GM18511 (cell line): ENCODE results near the gene KCNJ12.
"Not testable (repeated sequence)": the region's sequence is repeated elsewhere in the genome, so short reads cannot be mapped to it uniquely, and the experiment has no call there.

Source experiments
- ATAC-seq: cut with Tn5 transposase; IDR thresholded peaks from one replicate; pipeline ENCODE4 v1.9.1; 2021; ENCODE audit warnings: mild to moderate bottlenecking, moderate library complexity; ENCODE audit not compliant: unreplicated experiment

Gene KCNJ12

DNA sequence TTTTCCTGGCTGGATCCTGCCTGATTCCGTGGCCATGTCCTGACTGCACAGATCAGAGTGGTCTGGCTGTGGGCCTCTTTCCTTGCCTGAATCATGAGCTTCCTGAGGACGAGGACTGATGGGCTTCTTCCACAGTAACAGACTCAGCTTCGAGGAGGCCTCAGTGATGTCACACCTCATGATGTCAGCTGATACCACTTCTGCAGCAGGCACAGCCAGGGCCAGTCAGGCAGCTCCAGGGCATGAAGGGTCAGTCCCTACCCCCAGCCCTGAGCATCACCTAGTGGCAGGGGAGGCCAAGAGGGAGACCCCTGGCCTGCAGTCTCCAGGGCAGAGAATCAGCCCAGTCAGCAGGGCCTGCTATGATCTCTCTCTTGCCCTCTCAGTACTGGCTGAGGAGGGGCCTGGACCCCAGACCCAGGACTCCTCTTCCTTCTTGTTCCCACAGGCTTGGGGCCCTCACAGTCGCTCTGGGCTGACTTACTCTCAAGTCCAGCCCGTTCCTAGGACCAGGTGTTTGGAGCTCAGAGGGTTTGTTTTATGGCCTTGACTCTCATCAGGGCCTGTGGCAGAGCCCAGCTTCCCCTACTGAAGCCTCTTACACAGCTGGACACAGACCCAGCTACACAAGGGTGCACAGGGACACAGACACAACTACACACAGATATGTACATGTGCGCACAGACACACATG lies 26.7 kb upstream of the KCNJ12 start:
- not testable (repeated sequence) for ATAC-seq

DNA sequence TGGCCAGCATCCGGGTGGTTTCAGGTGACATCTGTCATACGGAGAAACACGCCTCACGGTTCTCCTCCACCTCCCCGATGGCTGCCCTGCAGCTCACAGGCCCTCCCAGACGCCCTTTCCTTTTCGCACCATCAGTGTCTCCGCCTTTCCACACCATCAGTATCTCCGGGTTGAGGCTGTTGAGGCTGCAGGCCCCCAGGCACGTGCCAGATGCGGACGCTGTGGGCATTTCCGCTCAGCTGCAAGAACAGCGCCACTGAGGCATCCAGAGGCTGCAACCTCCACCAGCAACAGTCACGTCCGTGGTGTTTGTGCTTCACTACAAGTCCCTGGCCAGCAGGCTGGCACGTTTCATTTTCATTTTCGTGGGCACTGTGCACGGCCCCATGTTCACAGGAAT lies 25.7 kb upstream of the KCNJ12 start:
- not testable (repeated sequence) for ATAC-seq

DNA sequence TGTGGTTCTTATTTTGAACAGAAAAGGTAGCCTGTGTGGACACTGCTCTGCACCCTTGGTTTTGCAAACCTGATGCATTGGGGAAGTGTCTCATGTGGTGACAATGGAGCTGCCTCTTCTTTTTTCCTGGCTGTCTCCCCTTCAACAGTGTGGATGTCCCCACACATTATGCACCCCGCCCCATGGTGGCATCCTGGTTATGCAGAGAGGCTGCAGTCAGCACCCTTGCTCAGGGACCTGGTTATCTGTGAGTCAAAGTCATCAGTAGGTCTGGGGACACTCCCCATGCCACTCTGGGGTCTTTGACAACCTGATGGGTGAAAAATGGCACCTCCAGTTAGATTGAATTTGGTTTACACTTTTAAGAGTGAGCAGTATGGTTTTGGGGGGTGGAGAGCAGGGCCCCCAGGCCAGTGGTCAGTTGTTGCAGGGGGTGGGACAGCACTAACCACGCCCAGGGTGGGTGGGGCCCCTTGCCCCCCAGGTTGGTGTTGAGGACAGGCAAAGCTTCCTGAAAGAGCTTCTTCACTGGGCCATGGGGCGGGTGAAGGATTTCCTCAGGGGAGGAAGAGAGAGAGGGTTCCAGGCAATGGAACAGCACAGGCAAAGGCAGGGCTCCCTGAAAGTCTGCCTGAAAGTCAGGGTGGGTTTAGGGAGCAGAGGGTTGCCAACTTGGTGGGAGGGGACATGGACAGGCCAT lies 24.6 kb upstream of the KCNJ12 start:
- no peak for ATAC-seq

DNA sequence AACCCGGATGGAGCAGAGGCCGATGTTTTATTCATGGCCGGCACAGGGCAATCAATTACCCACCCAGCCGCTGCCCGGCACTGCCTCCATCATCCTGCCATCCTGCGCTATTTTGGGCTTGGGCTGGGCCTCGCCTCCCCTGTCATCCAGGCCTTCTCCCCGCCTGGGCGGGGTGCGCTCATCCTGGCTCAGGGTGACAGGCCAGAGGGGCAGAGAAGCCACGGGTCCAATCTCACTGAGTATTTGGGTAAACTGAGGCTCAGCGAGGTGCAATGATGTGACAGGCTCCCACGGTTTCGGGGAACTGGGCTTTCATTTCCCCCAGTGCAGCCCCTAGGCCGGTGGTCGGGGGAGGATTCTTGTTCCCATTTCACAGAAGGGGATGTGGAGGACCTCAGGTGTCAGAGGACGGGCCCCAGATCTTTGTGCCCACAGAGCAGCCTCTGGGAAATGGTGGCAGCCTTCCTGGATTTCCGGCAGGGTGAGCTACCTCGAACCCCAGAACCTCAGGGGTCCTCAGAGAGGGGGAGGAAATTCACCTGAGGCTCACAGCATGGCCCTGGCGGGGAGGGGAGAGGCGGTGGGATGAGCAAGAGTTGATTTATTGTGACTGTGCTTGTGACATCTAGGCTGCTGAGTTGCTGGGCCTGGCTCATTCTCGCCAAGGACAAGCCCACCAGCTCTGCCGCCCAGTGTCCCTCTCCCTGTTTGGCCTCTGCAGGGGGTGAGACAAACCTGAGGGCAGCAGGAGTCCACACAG lies 23.8 kb upstream of the KCNJ12 start:
- no peak for ATAC-seq

DNA sequence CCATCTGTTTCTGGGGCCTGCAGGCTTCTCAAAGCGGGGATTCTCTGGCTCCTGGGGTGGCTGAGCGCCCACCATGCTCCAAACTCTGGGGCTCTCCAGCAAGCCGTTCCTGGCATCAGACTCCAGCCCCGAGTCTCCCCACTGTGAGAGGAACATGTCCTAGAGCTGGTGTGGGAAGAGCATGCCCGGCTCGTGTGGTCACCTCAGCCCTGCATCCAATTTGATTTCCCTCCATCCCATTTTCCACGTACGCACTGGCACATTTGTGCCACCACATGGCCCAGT lies 23.2 kb upstream of the KCNJ12 start:
- no peak for ATAC-seq

DNA sequence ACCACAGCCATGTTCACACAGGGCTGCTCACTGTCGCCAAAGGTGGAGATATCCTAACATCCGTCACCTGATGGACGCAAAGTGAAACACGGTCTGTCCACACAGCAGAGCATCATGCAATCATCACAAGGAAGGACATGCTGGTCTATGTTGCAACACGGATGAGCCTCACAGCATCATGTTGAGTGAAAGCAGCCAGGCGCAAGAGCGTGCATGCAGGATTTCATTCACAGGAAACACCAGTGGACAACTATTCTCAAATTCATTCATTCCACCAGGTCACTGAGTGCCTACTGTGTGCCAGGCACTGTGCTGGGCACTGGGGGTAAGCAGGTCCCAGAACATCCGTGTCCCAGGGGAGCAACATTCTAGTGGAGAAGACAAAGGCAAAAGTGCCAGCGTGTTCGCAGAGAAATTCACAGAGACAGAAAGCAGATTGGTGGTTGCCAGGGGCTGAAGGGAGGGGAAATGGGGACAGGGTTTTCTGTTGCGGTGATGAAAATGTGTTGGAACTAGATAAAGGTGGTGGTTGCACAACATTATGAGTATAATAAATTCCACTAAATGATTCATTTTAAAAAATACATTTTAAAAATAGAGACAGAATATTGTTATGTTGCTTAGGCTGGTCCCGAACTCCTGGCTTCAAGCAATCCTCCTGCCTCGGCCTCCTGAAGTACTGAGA lies 22.7 kb upstream of the KCNJ12 start:
- ATAC-seq: no peak

DNA sequence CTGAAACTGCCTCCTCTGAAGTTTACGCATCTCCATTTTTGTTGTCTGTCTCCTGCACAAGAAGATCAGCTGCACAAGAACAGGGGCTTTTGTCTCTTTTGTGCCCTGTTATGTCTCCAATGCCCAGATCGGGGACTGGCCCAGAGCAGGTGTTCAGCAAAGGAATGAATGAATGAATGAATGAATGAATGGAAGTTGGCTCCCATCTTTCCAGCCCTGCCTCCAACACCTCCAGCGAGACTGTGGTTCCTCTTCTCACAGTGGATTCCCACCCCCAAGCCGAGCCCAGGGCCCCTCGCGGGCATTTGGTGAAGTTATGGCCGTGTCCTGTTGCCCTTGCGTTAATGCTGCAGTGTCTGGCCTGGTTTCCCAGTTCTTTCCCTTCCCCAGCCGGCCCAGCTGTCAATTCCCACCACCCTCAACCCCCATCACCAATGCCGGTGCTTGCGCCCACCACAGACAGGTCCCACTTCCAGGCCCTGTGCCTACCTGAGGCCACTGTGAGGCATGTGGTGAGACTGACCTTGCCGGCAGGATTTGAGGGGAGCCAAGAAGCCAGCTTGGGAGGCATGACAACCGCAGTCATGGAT lies 21.3 kb upstream of the KCNJ12 start:
- ATAC-seq: no peak

DNA sequence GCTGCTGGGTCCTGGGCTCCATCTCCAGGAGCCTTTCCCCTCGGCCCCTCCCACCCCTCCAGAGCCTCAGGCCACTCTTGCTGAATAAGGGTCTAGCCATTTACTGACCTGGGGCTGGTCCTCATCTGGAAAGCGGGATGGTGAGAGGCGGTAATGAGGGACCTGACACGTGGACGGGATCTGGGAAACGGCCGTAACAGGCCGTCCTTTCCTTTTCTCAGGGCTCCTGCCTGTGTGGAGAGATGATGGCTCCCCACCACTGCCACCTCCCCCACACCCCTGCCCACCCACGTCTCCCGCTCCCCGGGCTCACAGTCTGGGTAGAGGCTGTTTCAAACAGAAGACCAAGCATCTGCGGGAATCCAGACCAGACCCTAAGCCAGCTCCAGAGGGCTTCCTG lies 20.6 kb upstream of the KCNJ12 start:
- ATAC-seq: no peak

DNA sequence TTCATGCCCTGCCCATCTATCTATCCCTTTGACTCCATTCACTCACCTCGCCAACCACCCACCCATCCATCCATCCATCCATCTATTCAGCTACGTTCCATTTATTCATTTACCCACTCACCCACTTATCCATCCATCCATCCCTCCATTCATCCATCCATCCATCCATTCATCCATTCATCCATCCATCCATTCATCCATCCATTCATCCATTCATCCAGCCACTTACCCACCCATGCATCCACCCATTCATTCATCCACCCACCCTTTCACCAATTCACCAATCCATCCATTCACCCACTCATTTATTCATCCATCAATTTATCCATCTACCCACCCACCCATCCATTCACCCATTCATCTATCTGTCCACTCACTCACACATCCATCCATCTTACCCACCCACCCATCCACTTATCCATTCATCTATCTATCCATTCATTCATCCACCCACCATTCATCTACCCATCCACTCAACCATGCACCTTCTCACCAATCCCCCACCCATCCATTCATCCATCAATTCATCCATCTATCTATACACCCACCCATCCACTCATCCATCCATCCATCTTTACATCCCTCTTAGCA lies 19.5 kb upstream of the KCNJ12 start:
- ATAC-seq: no peak

DNA sequence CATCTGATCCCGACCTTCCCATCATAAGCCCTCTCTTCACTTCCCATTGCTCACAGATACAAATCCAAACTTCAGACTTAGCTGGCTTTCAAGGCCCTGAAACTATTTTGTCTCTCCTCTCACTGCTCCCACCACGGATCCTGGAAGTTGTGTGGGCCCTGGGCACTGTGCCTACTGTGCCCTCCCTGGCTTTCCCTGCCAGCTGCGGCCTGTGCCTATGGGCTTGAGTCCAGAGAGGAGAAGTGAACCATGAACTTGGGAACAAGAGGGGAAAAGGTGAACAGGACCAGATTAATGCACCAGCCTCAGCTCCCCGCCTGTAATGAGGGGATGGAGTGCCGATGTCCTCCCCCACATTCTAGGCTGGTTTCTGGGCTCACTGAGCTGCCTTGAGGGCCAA lies 18.9 kb upstream of the KCNJ12 start:
- ATAC-seq: no peak

DNA sequence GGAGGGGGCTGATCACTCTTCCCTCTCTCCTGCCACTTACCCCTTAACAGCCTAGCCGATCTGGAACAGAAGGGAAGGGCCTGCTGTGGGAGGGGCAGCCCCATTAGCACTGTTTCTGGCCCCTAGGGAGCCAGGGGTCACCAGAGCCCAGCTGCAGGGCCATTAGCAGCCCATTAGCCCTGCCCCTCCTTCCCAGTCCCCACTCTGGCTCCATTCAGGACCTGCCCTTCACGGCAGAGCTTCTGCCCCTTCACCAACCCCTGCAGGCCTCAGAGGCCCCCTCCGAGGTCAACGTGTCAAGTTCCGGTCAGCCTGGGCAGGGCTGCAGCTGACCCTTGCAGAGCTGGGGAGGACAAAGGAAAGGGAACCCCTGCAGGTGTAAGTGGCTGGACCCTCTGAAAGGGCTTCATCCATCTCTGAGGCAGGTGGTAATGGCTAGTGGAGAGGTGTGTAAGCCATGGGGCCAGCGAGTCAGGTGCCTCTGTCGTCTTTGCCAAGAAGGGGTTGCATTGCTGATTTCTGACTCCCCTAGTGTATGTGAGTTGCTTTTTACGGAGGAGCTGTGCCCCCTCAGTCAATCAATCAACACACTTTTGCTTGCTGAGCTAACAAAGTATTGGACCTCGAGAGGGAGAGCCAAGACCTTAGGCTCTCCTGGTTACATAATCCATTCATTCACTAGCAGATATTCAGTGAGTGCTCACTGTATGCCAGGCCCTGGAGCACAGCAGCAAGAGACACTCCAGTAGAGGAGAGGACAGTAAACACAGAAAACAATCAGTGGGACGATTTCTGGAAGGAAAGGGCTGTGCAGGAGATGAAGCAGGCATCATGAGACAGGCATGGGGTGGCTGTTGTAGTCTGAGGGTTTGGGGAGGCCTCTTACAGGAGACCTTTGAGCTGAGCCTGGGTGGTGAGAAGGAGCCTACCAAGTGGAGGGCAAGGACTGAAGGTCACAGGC lies 18.2 kb upstream of the KCNJ12 start:
- no peak for ATAC-seq

DNA sequence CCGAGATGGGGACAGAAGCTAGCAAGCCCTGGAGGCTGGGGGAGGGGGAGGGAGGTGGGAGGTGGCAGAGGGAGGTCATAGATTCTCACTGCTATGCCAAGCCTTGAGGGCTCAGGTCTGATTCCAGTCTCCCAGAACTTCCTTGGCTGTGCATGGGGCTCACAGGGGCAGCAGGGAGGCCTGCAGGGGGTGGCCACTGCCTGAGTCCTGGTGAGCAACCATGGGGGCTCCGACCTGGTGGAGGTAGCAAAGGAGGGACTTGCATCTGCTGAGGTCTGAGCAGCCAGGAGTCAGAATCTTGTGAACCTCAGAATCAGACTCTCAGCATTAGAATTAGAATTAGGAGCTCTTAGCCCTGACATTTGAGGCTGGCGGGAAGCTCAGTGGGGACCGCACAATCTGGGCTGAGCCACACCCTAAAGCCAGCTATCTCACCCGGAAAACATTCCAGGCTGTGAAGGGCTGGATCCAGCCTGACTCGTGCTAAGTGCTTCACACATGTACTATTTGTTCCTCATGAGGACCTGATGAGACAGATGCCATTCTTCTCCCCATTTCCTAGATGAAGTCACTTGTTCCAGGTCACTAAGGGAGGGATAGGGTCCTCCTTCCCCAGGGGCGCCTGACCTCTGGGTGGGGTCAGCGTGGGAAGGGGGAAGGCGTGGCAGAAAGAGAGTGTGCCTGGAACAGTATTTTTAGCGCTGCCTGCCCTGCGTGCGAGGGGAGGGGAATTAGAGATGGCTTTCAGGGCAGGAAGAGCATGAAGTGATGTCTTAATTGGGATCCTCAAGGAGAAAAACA lies 17.3 kb upstream of the KCNJ12 start:
- no peak for ATAC-seq

DNA sequence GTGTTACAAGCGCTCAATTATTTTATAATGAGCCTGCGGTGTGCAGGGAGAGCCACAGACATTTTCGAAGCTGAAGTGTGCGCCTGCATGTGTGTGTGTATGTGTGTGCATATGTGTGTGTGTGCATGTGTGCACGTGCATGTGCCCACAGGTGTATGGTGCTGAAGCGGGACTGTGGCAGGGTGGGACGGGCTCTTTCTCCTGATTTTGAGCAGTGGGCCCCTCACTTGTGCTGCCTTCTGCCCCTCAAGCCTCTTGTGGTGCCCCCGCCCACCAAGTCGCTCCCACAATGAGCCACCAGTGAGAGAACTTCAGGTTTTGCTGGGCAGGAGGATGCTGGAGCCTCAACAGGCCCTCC lies 16.7 kb upstream of the KCNJ12 start:
- ATAC-seq: no peak

DNA sequence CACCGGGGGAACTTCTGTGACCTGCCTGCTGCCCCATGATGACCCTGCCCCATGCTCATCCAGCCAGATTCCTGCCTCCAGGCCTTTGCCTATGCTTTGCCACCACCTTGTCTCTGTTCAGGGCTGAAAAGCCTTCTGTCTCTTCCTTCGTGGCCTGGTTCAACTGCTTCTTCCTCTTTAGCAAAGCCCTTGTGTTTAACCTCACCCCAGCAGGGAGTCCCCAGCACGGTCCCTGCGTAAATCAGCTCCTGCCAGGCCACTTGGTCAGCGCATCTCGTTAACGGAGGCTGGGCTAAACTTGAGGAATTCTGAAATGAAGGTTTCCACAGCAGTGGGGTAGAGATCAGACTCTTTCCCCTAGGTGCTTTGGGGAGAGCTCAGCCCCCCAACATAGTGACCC lies 16.1 kb upstream of the KCNJ12 start:
- ATAC-seq: no peak

DNA sequence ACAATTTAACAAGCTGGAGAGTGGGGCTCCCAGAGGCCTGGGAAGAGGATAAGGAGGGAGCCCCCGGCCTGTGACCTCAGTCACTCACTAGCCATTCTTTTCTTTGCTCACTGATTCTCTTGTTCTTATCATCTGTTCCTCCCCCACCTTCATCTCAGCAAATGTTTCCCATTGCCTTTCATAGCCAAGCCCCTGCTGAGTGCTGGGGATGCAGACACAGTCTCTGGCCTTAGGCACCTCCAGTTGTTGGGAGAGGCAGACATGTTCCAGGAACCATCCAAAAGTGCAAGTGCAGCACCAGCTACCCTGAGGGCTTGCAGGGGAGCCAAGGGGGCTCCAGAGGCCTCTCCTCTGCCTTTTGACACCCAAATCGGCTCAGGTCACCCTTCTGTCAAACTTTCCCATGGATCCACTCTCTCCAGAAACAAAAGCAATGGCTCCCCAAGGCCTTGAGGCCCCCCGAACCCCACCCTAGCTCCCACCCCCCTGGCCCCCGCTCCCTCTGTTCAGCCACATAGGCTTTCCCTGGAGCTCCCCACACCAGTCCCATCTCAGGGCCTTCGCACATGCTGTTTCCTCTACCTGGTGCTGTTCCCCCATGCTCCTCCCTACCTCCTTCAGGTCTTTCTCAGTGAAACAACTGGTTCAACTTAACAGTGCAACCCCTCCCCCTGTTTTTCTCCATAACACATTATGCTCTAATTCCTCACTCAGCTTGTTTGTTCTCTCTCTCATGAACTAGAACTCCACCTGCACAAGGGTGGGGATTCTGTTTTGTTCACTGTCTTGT lies 14.9 kb upstream of the KCNJ12 start:
- no peak for ATAC-seq

DNA sequence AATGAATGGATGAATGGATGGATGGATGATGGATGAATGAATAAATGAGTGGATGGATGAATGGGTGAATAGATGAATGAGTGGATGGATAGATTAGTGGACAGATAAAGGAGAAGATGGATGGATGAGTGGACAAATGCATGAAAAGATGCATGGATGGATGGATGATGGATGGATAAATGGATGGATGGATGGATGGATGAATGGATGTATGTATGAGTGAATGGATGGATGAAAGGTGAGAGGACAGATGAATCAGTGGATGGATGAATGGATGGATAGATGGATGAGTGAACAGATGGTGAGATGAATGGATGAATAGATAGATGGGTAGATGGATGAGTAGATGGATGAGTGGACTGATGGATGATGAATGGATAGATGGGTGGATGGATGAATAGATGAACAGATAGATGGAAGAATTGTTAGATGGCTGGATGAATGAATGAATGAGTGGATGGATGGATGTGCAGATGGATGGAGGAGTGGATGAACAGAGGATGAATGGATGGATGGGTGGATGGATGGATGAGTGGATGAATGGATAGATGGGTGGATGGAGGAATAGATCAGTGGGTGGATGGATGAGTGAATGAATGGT lies 13.7 kb upstream of the KCNJ12 start:
- ATAC-seq: no peak

DNA sequence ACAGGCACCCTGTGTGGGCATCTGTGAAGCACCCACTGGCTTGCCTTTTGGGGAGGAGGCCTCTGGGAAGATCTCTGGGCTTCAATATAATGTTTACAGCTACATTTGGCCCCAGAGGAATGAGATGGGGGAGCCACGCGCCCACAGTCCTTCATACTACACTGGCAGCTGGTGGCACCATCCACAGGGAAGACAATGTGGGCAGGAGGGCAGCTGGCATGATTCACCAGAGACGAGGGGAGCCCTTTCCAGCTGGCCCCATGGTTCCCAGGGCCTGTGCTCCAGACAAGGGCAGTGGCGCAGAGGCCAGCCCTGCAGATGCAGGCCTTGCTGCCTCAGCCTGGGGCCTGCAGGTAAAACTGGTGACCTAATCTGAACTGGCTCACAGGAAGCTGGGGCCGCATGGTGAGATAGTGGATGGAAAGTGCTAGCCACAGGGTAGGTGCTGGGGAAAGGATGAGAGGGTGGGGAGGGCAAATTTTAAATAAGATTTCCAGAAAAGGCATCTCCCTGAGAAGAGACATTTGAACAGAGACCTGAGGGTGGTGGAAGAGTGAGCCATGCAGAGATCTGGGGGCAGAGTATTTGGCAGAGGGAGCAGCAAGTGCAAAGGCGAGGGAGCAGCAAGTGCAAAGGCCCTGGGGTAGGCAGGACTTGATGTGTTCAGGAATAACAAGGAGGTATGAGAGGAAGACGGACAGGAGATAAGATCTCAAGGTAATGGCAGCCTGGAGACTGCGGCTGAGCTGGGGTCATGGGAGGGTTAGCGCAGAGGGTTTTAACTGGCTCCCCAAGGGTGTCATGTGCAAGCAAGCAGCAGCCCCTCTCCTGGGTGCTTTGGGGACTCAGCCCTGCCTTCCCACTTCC lies 12.1 kb upstream of the KCNJ12 start:
- no peak for ATAC-seq
